A673 (cell line): ENCODE measurements around the gene JARID2. TPM values are rescaled to one million over a fixed set of nuclear protein-coding genes. Genes with fewer than 3 reads are reported as not detected.

ENCODE experiments used
- BruUV-seq: library from RNA; stranded (reverse); fragments of 400-500 nt; replicated peaks from 2 replicates; lab custom pipeline; 2021; lab: Mats Ljungman, UMichigan
- CTCF ChIA-PET: fragments of 300-600 bp; sonication (Branson Sonifier 250); formaldehyde crosslinking; loops from one replicate; lab custom pipeline; 2022; ENCODE audit warnings: antibody characterized with exemption; lab: Charles Lee
- POLR2A ChIA-PET: fragments of 300-600 bp; sonication (Branson Sonifier 250); formaldehyde crosslinking; loops from one replicate; lab custom pipeline; 2022; ENCODE audit warnings: antibody characterized with exemption; ENCODE audit not compliant: low non-redundant PET; lab: Charles Lee
- DNase-seq: peaks from one replicate; pipeline ENCODE4 v3.0.0-alpha.2; 2015; ENCODE audit warnings: low spot score
- H3K27ac ChIP-seq: fragments of 200-600 bp; sonication (generic); 2 replicates; pipeline ENCODE4 v1.5.1; 2016; ENCODE audit warnings: mixed run types, low read depth, mild to moderate bottlenecking, mixed read lengths, antibody characterized with exemption, low read length; ENCODE audit not compliant: poor library complexity, severe bottlenecking
- H3K27me3 ChIP-seq: fragments of 200-600 bp; sonication (generic); replicated peaks from 2 replicates; pipeline ENCODE4 v1.6.1; 2017; ENCODE audit warnings: mixed run types, low read depth, mild to moderate bottlenecking, mixed read lengths, antibody characterized with exemption, low read length; ENCODE audit not compliant: insufficient read depth, poor library complexity
- H3K36me3 ChIP-seq: fragments of 200-600 bp; sonication (generic); 2 replicates; pipeline ENCODE4 v1.6.1; 2016; ENCODE audit warnings: mixed run types, mild to moderate bottlenecking, mixed read lengths, antibody characterized with exemption, low read length; ENCODE audit not compliant: insufficient read depth, poor library complexity, severe bottlenecking
- H3K4me1 ChIP-seq: fragments of 200-600 bp; sonication (generic); 2 replicates; pipeline ENCODE4 v1.6.1; 2017; ENCODE audit warnings: mixed run types, mild to moderate bottlenecking, mixed read lengths, antibody characterized with exemption, low read length; ENCODE audit not compliant: insufficient read depth, poor library complexity, severe bottlenecking
- H3K4me3 ChIP-seq: fragments of 200-600 bp; sonication (generic); 2 replicates; pipeline ENCODE4 v1.5.1; 2016; ENCODE audit warnings: low read depth, mixed run types, mild to moderate bottlenecking, mixed read lengths, low read length; ENCODE audit not compliant: poor library complexity, severe bottlenecking
- H3K9me3 ChIP-seq: fragments of 200-600 bp; sonication (generic); 2 replicates; pipeline ENCODE4 v1.6.1; 2016; ENCODE audit warnings: mixed run types, low read depth, mild to moderate bottlenecking, mixed read lengths, antibody characterized with exemption, low read length; ENCODE audit not compliant: poor library complexity, severe bottlenecking
- CTCF ChIP-seq: fragments of 300-800, 200-600 bp; sonication (generic); conservative IDR thresholded peaks from 2 replicates; pipeline ENCODE4 v1.5.1; 2017; ENCODE audit warnings: low read depth, mild to moderate bottlenecking, antibody characterized with exemption, low read length, moderate library complexity, mixed read lengths
- EZH2 ChIP-seq: fragments of 200-600 bp; sonication (generic); IDR thresholded peaks from 2 replicates; pipeline ENCODE4 v1.6.1; 2017; ENCODE audit warnings: borderline replicate concordance, low read depth, mild to moderate bottlenecking, mixed read lengths, antibody characterized with exemption, low read length; ENCODE audit not compliant: poor library complexity, severe bottlenecking
- intact Hi-C: fragments of 100-400 bp; cut with micrococcal nuclease; formaldehyde crosslinking; loops from one replicate; pipeline ENCODE4 v1.10.0; 2022; ENCODE audit not compliant: unreplicated experiment
- total RNA-seq: library from RNA; stranded (reverse); gene quantifications from 2 replicates; pipeline ENCODE4 v1.2.3, GENCODE V29; 2021

JARID2 gene
- total RNA-seq, 1 experiment from 2014 or later: 29.4 TPM

- Histone ChIP-seq H3K36me3 (no peaks in the 10 kb centered on the region), H3K27ac (no peak overlapping the region), H3K4me1 (peaks cover 47% of the 10 kb centered on the region), H3K27me3 (no peaks in the 10 kb centered on the region), H3K9me3 (no peaks in the 10 kb centered on the region), H3K4me3 (no peak overlapping the region)
- no TSS peak for BruUV-seq
- CTCF ChIA-PET: no interaction called here
- no peak for TF ChIP-seq CTCF
- no peak for TF ChIP-seq EZH2
- DNase-seq: no peak
- POLR2A ChIA-PET: no interaction called here
- intact Hi-C loops: no loop called here
Measured at GRCh38 chr6:15331143-15331542, 85.3 kb downstream of the JARID2 start.

GRCh38 chr6:15331629-15332251 is 85.9 kb downstream of the JARID2 start:
- intact Hi-C loops: no loop called here
- Histone ChIP-seq H3K27ac (no peak overlapping the region), H3K4me3 (no peak overlapping the region), H3K4me1 (peaks cover 44% of the 10 kb centered on the region), H3K36me3 (no peaks in the 10 kb centered on the region), H3K9me3 (no peaks in the 10 kb centered on the region), H3K27me3 (no peaks in the 10 kb centered on the region)
- DNase-seq: no peak
- POLR2A ChIA-PET: no interaction called here
- no TSS peak for BruUV-seq
- CTCF ChIA-PET: interaction anchor here (0.6 kb wide), 1 partner anchor 67 kb away, joined by 6 read pairs; no protein-coding TSS in a partner anchor
- TF ChIP-seq CTCF (no peak), EZH2 (no peak)

GRCh38 chr6:15332446-15332845 is 86.6 kb downstream of the JARID2 start:
- Histone ChIP-seq H3K4me1 (peaks cover 37% of the 10 kb centered on the region), H3K9me3 (no peaks in the 10 kb centered on the region), H3K27ac (no peak overlapping the region), H3K27me3 (no peaks in the 10 kb centered on the region), H3K36me3 (no peaks in the 10 kb centered on the region), H3K4me3 (no peak overlapping the region)
- no TSS peak for BruUV-seq
- no peak for DNase-seq
- no peak for TF ChIP-seq EZH2
- TF ChIP-seq CTCF: no peak
- CTCF ChIA-PET: interaction anchor here (0.6 kb wide), 1 partner anchor 68 kb away, joined by 6 read pairs; no protein-coding TSS in a partner anchor
- intact Hi-C loops: no loop called here
- POLR2A ChIA-PET: no interaction called here
